ENCODE results near the gene TRMT61A. TPM values are rescaled to one million over a fixed set of nuclear protein-coding genes. Genes with fewer than 3 reads are reported as not detected.

Gene TRMT61A
- total RNA-seq, 1 donor from 2014 or later: 9.5 TPM

DNA sequence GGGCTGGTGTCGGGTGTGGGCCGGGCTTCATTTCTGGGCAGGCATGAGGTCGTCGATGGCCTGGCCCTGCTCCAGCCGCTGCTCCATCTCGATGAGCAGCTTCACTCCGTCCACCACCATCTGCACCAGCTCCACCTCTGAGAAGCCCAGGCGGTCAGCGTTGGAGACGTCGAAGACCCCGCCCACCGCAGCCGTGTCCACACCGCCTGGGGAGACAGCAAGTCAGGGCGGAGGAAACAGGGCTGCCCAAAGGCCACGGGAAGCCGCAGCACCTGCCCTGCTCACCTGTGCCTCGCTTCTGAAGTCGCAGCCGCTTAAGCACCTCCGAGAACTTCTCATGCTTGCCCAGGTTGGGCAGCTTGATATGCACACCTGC, 9.2 kb upstream of the TRMT61A start:
- DNase-seq (ENCODE audit: low spot score in 2 of 2, unreplicated experiment in 2 of 2): no peak
- Mint-ChIP-seq H3K27me3 (ENCODE audit: low read depth) (peaks cover 31% of the 10 kb centered on the region), H3K27ac (no peak overlapping the region), H3K4me1 (peaks cover 25% of the 10 kb centered on the region), H3K36me3 (no peaks in the 10 kb centered on the region), H3K4me3 (peak overlapping the region; percentile 52), H3K9me3 (no peaks in the 10 kb centered on the region)
- TF ChIP-seq, protein P1, sequence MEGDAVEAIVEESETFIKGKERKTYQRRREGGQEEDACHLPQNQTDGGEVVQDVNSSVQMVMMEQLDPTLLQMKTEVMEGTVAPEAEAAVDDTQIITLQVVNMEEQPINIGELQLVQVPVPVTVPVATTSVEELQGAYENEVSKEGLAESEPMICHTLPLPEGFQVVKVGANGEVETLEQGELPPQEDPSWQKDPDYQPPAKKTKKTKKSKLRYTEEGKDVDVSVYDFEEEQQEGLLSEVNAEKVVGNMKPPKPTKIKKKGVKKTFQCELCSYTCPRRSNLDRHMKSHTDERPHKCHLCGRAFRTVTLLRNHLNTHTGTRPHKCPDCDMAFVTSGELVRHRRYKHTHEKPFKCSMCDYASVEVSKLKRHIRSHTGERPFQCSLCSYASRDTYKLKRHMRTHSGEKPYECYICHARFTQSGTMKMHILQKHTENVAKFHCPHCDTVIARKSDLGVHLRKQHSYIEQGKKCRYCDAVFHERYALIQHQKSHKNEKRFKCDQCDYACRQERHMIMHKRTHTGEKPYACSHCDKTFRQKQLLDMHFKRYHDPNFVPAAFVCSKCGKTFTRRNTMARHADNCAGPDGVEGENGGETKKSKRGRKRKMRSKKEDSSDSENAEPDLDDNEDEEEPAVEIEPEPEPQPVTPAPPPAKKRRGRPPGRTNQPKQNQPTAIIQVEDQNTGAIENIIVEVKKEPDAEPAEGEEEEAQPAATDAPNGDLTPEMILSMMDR (IDR thresholded peaks at IDR 0.05; ENCODE audit: unreplicated experiment): no peak

DNA sequence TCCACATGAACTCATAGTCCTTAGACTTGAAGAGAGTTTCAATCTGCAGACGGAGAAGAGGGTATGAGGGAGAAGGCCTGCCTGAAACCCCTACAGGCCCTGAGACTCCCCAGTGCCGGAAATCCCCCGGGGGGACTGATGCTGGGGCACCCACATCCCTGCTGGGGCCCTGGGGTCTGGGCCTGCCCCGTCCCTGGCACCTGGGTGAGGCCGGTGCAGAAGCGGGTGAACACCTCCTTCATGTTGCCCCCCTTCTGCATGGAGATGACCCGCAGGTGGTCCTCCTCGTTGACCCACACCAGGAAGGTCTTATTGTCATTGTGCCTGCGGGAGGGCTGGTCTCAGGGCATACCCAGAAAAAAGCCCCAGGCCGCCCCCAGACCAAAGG, 8.7 kb upstream of the TRMT61A start:
- TF ChIP-seq, protein P1 (IDR thresholded peaks at IDR 0.05; ENCODE audit: unreplicated experiment): no peak
- no peaks in the 10 kb centered on the region for H3K36me3 Mint-ChIP-seq
- no peak for DNase-seq (ENCODE audit: low spot score in 2 of 2, unreplicated experiment in 2 of 2)
- peaks cover 36% of the 10 kb centered on the region for H3K27me3 Mint-ChIP-seq (ENCODE audit: low read depth)
- peak overlapping the region; percentile 62 for H3K4me3 Mint-ChIP-seq
- H3K27ac Mint-ChIP-seq: no peak overlapping the region
- H3K9me3 Mint-ChIP-seq: no peaks in the 10 kb centered on the region
- H3K4me1 Mint-ChIP-seq: peaks cover 29% of the 10 kb centered on the region

DNA sequence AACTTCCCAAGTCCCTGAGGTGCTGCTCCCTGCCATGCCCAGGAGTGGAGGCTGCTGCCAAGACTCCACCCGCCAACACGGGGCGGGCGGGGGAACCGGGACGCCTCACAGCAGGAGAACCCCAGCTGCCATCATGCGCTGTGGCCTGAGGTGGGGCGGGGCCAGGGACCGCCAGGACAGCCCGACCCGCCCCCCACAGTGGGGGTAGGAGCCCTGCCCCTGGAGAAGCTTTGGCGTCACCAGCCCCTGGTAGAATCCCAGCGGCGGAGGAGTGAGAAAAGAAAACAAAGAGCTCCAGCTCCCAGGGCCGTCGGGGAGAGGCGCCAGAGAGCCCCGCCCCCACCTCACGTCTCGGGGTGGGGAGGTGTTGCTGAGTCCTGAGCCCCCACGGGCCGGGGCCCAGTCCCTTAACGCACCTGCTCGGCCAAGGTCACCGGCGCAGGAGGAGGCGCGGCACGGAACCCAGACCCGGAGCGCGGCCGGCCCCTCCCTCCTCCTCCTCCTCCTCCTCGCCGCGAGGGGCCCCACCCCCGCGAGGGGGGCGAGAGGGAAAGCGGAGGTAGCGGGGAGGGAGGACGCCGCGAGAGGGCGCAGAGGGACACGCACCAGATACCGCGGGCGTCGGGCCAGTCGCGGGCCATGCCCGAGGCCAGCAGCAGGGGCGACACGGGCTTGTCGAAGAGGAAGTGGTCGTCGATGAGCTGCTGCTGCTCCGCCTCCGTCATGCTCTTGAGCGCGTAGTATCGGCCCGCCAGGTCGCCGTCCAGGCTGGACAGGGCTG, 8.1 kb upstream of the TRMT61A start:
- DNase-seq (ENCODE audit: low spot score in 2 of 2, unreplicated experiment in 2 of 2): peak; percentile 62 to 78
- Mint-ChIP-seq H3K27me3 (ENCODE audit: low read depth) (peaks cover 41% of the 10 kb centered on the region), H3K36me3 (no peaks in the 10 kb centered on the region), H3K9me3 (no peaks in the 10 kb centered on the region), H3K4me3 (peak overlapping the region; percentile 62), H3K4me1 (peaks cover 35% of the 10 kb centered on the region), H3K27ac (no peak overlapping the region)
- TF ChIP-seq, protein P1 (IDR thresholded peaks at IDR 0.05; ENCODE audit: unreplicated experiment): peak; percentile 42

- DNase-seq (ENCODE audit: low spot score in 2 of 2, unreplicated experiment in 2 of 2): no peak
- no peaks in the 10 kb centered on the region for H3K36me3 Mint-ChIP-seq
- no peak overlapping the region for H3K27ac Mint-ChIP-seq
- TF ChIP-seq, protein P1 (IDR thresholded peaks at IDR 0.05; ENCODE audit: unreplicated experiment): no peak
- no peaks in the 10 kb centered on the region for H3K9me3 Mint-ChIP-seq
- H3K27me3 Mint-ChIP-seq (ENCODE audit: low read depth): peaks cover 44% of the 10 kb centered on the region
- H3K4me3 Mint-ChIP-seq: peak overlapping the region; percentile 62
- H3K4me1 Mint-ChIP-seq: peaks cover 37% of the 10 kb centered on the region
Observed at GRCh38 chr14:103521438-103521950, 7.5 kb upstream of the TRMT61A start.

- H3K9me3 Mint-ChIP-seq: no peaks in the 10 kb centered on the region
- peaks cover 44% of the 10 kb centered on the region for H3K27me3 Mint-ChIP-seq (ENCODE audit: low read depth)
- DNase-seq (ENCODE audit: low spot score in 2 of 2, unreplicated experiment in 2 of 2): no peak
- peaks cover 35% of the 10 kb centered on the region for H3K4me1 Mint-ChIP-seq
- H3K36me3 Mint-ChIP-seq: no peaks in the 10 kb centered on the region
- H3K4me3 Mint-ChIP-seq: peak overlapping the region; percentile 51
- TF ChIP-seq, protein P1 (IDR thresholded peaks at IDR 0.05; ENCODE audit: unreplicated experiment): no peak
- no peak overlapping the region for H3K27ac Mint-ChIP-seq
Observed at GRCh38 chr14:103521951-103522563, 6.9 kb upstream of the TRMT61A start.
